K562 (cell line): ENCODE results near the gene RASGEF1C. TPM values are rescaled to one million over a fixed set of nuclear protein-coding genes. Genes with fewer than 3 reads are reported as not detected.

Experiments
- ARHGAP35 ChIP-seq: fragments of 450-650 bp; IDR thresholded peaks from 2 replicates; pipeline ENCODE4 v1.6.1; 2018; ENCODE audit not compliant: partially characterized antibody
- CBX3 ChIP-seq, 2 experiments: IDR thresholded peaks; 1 replicate in 1 of 2; 2 replicates in 1 of 2; pipeline ENCODE4 v1.6.1; 2012; ENCODE audit warnings: inconsistent platforms in 2 of 2, low read length in 2 of 2, borderline replicate concordance in 1 of 2, control low read depth in 1 of 2
- COPS2 ChIP-seq: fragments of 450-650 bp; conservative IDR thresholded peaks from 2 replicates; pipeline ENCODE4 v1.6.1; 2016; ENCODE audit warnings: mild to moderate bottlenecking, moderate library complexity
- DPF2 ChIP-seq: fragments of 450-650 bp; IDR thresholded peaks from 2 replicates; pipeline ENCODE4 v1.6.1; 2016
- ETS2 ChIP-seq: IDR thresholded peaks from 2 replicates; pipeline ENCODE4 v1.6.1; 2016; ENCODE audit warnings: borderline replicate concordance, missing genetic modification characterization, mild to moderate bottlenecking, moderate library complexity, missing compliant biosample characterization; ENCODE audit not compliant: poor library complexity, severe bottlenecking
- GABPB2 ChIP-seq: fragments of 250-450 bp; sonication (Bioruptor Pico); conservative IDR thresholded peaks from 2 replicates; pipeline ENCODE4 v1.5.1; 2021; ENCODE audit warnings: mild to moderate bottlenecking
- IRF2 ChIP-seq: sonication (generic); formaldehyde crosslinking; IDR thresholded peaks from 2 replicates; pipeline ENCODE4 v1.8.1; 2022; ENCODE audit warnings: mild to moderate bottlenecking, missing genetic modification reagents
- NR2F6 ChIP-seq: fragments of 450-650 bp; formaldehyde crosslinking; IDR thresholded peaks from 2 replicates; pipeline ENCODE4 v1.4.0; 2020; ENCODE audit warnings: mild to moderate bottlenecking
- PML ChIP-seq: IDR thresholded peaks from 2 replicates; pipeline ENCODE4 v1.6.1; 2012; ENCODE audit warnings: low read length, inconsistent platforms
- POLR2A ChIP-seq: fragments of 450-650 bp; conservative IDR thresholded peaks from 2 replicates; pipeline ENCODE4 v1.6.1; 2016
- PURB ChIP-seq: sonication (generic); formaldehyde crosslinking; IDR thresholded peaks from 2 replicates; pipeline ENCODE4 v1.9.0; 2021; ENCODE audit warnings: low read depth, mild to moderate bottlenecking, missing genetic modification reagents
- RFX5 ChIP-seq: IDR thresholded peaks from 2 replicates; pipeline ENCODE4 v1.6.1; 2011; ENCODE audit warnings: low read depth, mild to moderate bottlenecking, improper control_type of control experiment, low read length
- SNRNP70 ChIP-seq: fragments of 200-400 bp; formaldehyde crosslinking; optimal IDR thresholded peaks from 2 replicates; pipeline ENCODE3; 2017; ENCODE audit warnings: low read depth, low read length
- TRIM25 ChIP-seq: fragments of 450-650 bp; IDR thresholded peaks from 2 replicates; pipeline ENCODE4 v1.7.0; 2016; ENCODE audit warnings: borderline replicate concordance
- TRIM28 ChIP-seq: fragments of 450-650 bp; IDR thresholded peaks from 2 replicates; pipeline ENCODE4 v1.6.1; 2017
- ZBTB7A ChIP-seq: IDR thresholded peaks from 2 replicates; pipeline ENCODE4 v1.6.1; 2011; ENCODE audit warnings: low read depth, mild to moderate bottlenecking, low read length, moderate library complexity, borderline replicate concordance; ENCODE audit not compliant: control insufficient read depth
- ZC3H4 ChIP-seq: sonication (generic); formaldehyde crosslinking; IDR thresholded peaks from 2 replicates; pipeline ENCODE4 v1.9.0; 2021; ENCODE audit warnings: missing genetic modification reagents, borderline replicate concordance
- ZKSCAN1 ChIP-seq: fragments of 150-350 bp; IDR thresholded peaks from 2 replicates; pipeline ENCODE4 v1.6.1; 2016; ENCODE audit warnings: low read depth, low read length
- ZNF197 ChIP-seq: fragments of 200-800 bp; sonication (Bioruptor generic); IDR thresholded peaks from 2 replicates; pipeline ENCODE4 v1.6.1; 2016; ENCODE audit warnings: low read depth, missing genetic modification characterization, missing compliant biosample characterization
- ZNF24 ChIP-seq: fragments of 450-650 bp; IDR thresholded peaks from 2 replicates; pipeline ENCODE4 v1.6.1; 2016
- polyA plus RNA-seq, 8 experiments: library from polyadenylated mRNA; depleted of rRNA in 4 of 8; stranded (reverse) in 5 of 8; unstranded in 3 of 8; fragments of >200 nt; fragmentation: Nextera tagmentation in 2 of 8; fragmentation: Illumina TruSeq in 1 of 8; extraction: Ambion mirVana in 2 of 8; extraction: Trizol in 1 of 8; gene quantifications; 2 replicates each; pipeline versions ENCODE4 v1.2.1 to v1.2.3, GENCODE V29; 2011 to 2014; ENCODE audit warnings: inconsistent platforms in 1 of 8, missing spikeins in 1 of 8
- total RNA-seq, 7 experiments: library from RNA; depleted of rRNA in 6 of 7; stranded (reverse); fragments of >200 nt in 6 of 7; fragmentation: Illumina TruSeq in 2 of 7; extraction: Trizol in 2 of 7; gene quantifications; 2 replicates each; pipeline versions ENCODE4 v1.2.1 to v1.2.3, GENCODE V29; 2011 to 2021; ENCODE audit warnings: low replicate concordance in 1 of 7
- TF ChIP-seq, protein P1 (sequence below): sonication (generic); formaldehyde crosslinking; IDR thresholded peaks from 2 replicates; pipeline ENCODE4 v1.8.0; 2023; ENCODE audit warnings: mild to moderate bottlenecking, missing genetic modification reagents
- TF ChIP-seq, protein P2 (sequence below): sonication (generic); formaldehyde crosslinking; IDR thresholded peaks from 2 replicates; pipeline ENCODE4 v1.8.0; 2022; ENCODE audit warnings: mild to moderate bottlenecking, missing genetic modification reagents
- TF ChIP-seq, protein P3 (sequence below): fragments of 250-450 bp; sonication (Bioruptor Pico); IDR thresholded peaks from 2 replicates; pipeline ENCODE4 v1.8.0; 2021; ENCODE audit warnings: borderline replicate concordance, mild to moderate bottlenecking, moderate library complexity; ENCODE audit not compliant: poor library complexity, severe bottlenecking

Gene RASGEF1C
- total and polyA plus RNA-seq, 9 of the 15 experiments (the other 6 are each of a cell fraction or from before 2014, with no cell fraction given): 0.04 to 1.1 (median 0.21) TPM; not detected in 4

GRCh38 chr5:180093651-180094382, 115.2 kb downstream of the RASGEF1C start (continued):
- TF ChIP-seq TRIM25 (no peak), ZNF197 (CRISPR knock-in tag) (peak; percentile 81), ARHGAP35 (no peak), ZC3H4 (CRISPR knock-in tag) (no peak), ZNF24 (no peak), SNRNP70 (no peak), DPF2 (peak; percentile 99), IRF2 (CRISPR knock-in tag) (no peak), PURB (CRISPR knock-in tag) (no peak), PML (peak; percentile 95), ZBTB7A (peak; percentile 30; the same call in 1 of the 2 replicates), ETS2 (tag) (no peak), GABPB2 (CRISPR knock-in tag) (no peak), POLR2A (no peak), COPS2 (no peak), TRIM28 (peak; percentile 80; the same call in 1 of the 2 replicates), ZKSCAN1 (peak; percentile 73; the same call in 1 of the 2 replicates), NR2F6 (CRISPR knock-in tag) (no peak), CBX3 (IDR thresholded peaks at IDR 0.05; ENCODE audit: borderline replicate concordance in 1 of 2, low read length in 2 of 2) (peak in 1 of 2 experiments; percentile 81; a peak in 1 of 3 replicates), RFX5 (no peak)
- TF ChIP-seq, protein P1, sequence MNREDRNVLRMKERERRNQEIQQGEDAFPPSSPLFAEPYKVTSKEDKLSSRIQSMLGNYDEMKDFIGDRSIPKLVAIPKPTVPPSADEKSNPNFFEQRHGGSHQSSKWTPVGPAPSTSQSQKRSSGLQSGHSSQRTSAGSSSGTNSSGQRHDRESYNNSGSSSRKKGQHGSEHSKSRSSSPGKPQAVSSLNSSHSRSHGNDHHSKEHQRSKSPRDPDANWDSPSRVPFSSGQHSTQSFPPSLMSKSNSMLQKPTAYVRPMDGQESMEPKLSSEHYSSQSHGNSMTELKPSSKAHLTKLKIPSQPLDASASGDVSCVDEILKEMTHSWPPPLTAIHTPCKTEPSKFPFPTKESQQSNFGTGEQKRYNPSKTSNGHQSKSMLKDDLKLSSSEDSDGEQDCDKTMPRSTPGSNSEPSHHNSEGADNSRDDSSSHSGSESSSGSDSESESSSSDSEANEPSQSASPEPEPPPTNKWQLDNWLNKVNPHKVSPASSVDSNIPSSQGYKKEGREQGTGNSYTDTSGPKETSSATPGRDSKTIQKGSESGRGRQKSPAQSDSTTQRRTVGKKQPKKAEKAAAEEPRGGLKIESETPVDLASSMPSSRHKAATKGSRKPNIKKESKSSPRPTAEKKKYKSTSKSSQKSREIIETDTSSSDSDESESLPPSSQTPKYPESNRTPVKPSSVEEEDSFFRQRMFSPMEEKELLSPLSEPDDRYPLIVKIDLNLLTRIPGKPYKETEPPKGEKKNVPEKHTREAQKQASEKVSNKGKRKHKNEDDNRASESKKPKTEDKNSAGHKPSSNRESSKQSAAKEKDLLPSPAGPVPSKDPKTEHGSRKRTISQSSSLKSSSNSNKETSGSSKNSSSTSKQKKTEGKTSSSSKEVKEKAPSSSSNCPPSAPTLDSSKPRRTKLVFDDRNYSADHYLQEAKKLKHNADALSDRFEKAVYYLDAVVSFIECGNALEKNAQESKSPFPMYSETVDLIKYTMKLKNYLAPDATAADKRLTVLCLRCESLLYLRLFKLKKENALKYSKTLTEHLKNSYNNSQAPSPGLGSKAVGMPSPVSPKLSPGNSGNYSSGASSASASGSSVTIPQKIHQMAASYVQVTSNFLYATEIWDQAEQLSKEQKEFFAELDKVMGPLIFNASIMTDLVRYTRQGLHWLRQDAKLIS (CRISPR knock-in tag): no peak
- TF ChIP-seq, protein P2, sequence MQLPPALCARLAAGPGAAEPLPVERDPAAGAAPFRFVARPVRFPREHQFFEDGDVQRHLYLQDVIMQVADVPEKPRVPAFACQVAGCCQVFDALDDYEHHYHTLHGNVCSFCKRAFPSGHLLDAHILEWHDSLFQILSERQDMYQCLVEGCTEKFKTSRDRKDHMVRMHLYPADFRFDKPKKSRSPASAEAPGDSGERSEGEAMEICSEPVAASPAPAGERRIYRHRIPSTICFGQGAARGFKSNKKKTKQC (CRISPR knock-in tag): no peak
- TF ChIP-seq, protein P3, sequence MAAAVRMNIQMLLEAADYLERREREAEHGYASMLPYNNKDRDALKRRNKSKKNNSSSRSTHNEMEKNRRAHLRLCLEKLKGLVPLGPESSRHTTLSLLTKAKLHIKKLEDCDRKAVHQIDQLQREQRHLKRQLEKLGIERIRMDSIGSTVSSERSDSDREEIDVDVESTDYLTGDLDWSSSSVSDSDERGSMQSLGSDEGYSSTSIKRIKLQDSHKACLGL (CRISPR knock-in tag): no peak
